ENCODE results near the gene SLC25A33. TPM values are rescaled to one million over a fixed set of nuclear protein-coding genes. Genes with fewer than 3 reads are reported as not detected.

Gene SLC25A33
- total and polyA plus RNA-seq, 2 experiments from 2014 or later, result 13.3 to 18.8 TPM

GRCh38 chr1:9589719-9590157 is 50.5 kb downstream of the SLC25A33 start (continued):
- TF ChIP-seq EZH2 (IDR thresholded peaks at IDR 0.05; ENCODE audit: low read depth, unreplicated experiment) (no peak), ETS1 (IDR thresholded peaks at IDR 0.05) (no peak), REST (IDR thresholded peaks at IDR 0.05; ENCODE audit: unreplicated experiment) (no peak), NANOG (IDR thresholded peaks at IDR 0.05; ENCODE audit: borderline replicate concordance) (no peak)

- peak overlapping the region; percentile 98 for H3K4me2 ChIP-seq
- H3K4me3 Mint-ChIP-seq, result peak overlapping the region; percentile 85
- peaks cover 2% of the 10 kb centered on the region for H3K27me3 Mint-ChIP-seq (ENCODE audit: insufficient read depth, low read depth, poor library complexity)
- H3K36me3 ChIP-seq (ENCODE audit: insufficient read depth), result no peaks in the 10 kb centered on the region
- no peak for ATAC-seq
- H3K9me3 Mint-ChIP-seq, result peaks cover 3% of the 10 kb centered on the region; the same call in 2 of the 3 replicates
- H3K27ac ChIP-seq (ENCODE audit: low read depth), result no peak overlapping the region
- H4K20me1 ChIP-seq (replicated peaks; ENCODE audit: insufficient read depth), result peaks cover 30% of the 10 kb centered on the region
- peaks cover 60% of the 10 kb centered on the region for H3K79me2 ChIP-seq (replicated peaks; ENCODE audit: insufficient read depth)
- H3K27ac Mint-ChIP-seq, result no peak overlapping the region
- no peak overlapping the region for H2AFZ ChIP-seq
- H3K4me3 ChIP-seq, result peak overlapping the region; percentile 83
- peaks cover 34% of the 10 kb centered on the region; the same call in 1 of the 2 replicates for H3K4me1 ChIP-seq (ENCODE audit: insufficient read depth)
- H3F3A ChIP-seq (replicated peaks; ENCODE audit: low read depth), result 0 out of 2 replicates have a peak, but pooled peaks cover 2% of the 10 kb centered on the region
- H3K27me3 ChIP-seq (ENCODE audit: insufficient read depth), result no peaks in the 10 kb centered on the region
- H3K4me1 Mint-ChIP-seq, result peaks cover 39% of the 10 kb centered on the region
- H3K9me2 ChIP-seq (ENCODE audit: insufficient read depth), result no peaks in the 10 kb centered on the region
- DNase-seq (ENCODE audit: low spot score), result no peak
- no peaks in the 10 kb centered on the region for H3K36me3 Mint-ChIP-seq (ENCODE audit: low read depth)
- TF ChIP-seq NANOG (IDR thresholded peaks at IDR 0.05; ENCODE audit: borderline replicate concordance) (no peak), ETS1 (IDR thresholded peaks at IDR 0.05) (no peak), STAT1 (IDR thresholded peaks at IDR 0.05; ENCODE audit: unreplicated experiment) (no peak), ZNF462 (CRISPR knock-in tag; IDR thresholded peaks at IDR 0.05) (no peak), ZNF331 (CRISPR knock-in tag; IDR thresholded peaks at IDR 0.05; ENCODE audit: low read depth) (no peak), CTCF (conservative IDR thresholded peaks at IDR 0.05; ENCODE audit: low read depth in 2 of 2) (no peak), POLR2AphosphoS5 (IDR thresholded peaks at IDR 0.05; ENCODE audit: low read depth) (no peak), JUNB (IDR thresholded peaks at IDR 0.05; ENCODE audit: unreplicated experiment) (no peak), EZH2phosphoT487 (IDR thresholded peaks at IDR 0.05; ENCODE audit: unreplicated experiment) (no peak)
Measured at GRCh38 chr1:9590201-9590600, 50.9 kb downstream of the SLC25A33 start.
